K562 (cell line): Measurements from ENCODE around the gene RNU2-1.
"Not testable (repeated sequence)": the region's sequence is repeated elsewhere in the genome, so short reads cannot be mapped to it uniquely, and the experiment has no call there.

Experiments
- EZH2 ChIP-seq: IDR thresholded peaks from 2 replicates; pipeline ENCODE4 v1.6.1; 2012; ENCODE audit warnings: low read depth, mild to moderate bottlenecking, inconsistent platforms, low read length, borderline replicate concordance
- FOSL1 ChIP-seq: fragments of 200-800 bp; sonication (Bioruptor generic); conservative IDR thresholded peaks from 2 replicates; pipeline ENCODE4 v1.6.1; 2016; ENCODE audit warnings: missing genetic modification characterization, missing compliant biosample characterization
- HMG20B ChIP-seq: fragments of 250-450 bp; sonication (Bioruptor Pico); IDR thresholded peaks from 2 replicates; pipeline ENCODE4 v1.5.0; 2021; ENCODE audit warnings: mild to moderate bottlenecking
- IRF2 ChIP-seq: sonication (generic); formaldehyde crosslinking; IDR thresholded peaks from 2 replicates; pipeline ENCODE4 v1.8.1; 2022; ENCODE audit warnings: mild to moderate bottlenecking, missing genetic modification reagents
- NCOA1 ChIP-seq: fragments of 450-650 bp; IDR thresholded peaks from 2 replicates; pipeline ENCODE4 v1.6.1; 2016; ENCODE audit warnings: low read depth
- RAD51 ChIP-seq: fragments of 450-650 bp; IDR thresholded peaks from 2 replicates; pipeline ENCODE4 v1.7.1; 2016; ENCODE audit warnings: low read depth, mild to moderate bottlenecking, borderline replicate concordance
- TRIM24 ChIP-seq, 2 experiments: fragments of 450-650 bp; IDR thresholded peaks; 2 replicates each; pipeline ENCODE4 v1.6.1; 2016
- ZNF146 ChIP-seq: IDR thresholded peaks from one replicate; pipeline ENCODE4 v1.6.1; 2018; ENCODE audit warnings: missing compliant biosample characterization; ENCODE audit not compliant: unreplicated experiment
- TF ChIP-seq, protein P1 (sequence below): fragments of 450-650 bp; IDR thresholded peaks from 2 replicates; pipeline ENCODE4 v1.6.1; 2017; ENCODE audit warnings: antibody characterized with exemption
- TF ChIP-seq, protein P2 (sequence below), 3 experiments: IDR thresholded peaks in 2 of 3; conservative IDR thresholded peaks in 1 of 3; 2 replicates each; pipeline ENCODE4 v1.5.1; 2011 to 2012; ENCODE audit warnings: low read length in 3 of 3, mild to moderate bottlenecking in 3 of 3, control low read depth in 2 of 3, improper control_type of control experiment in 1 of 3, inconsistent platforms in 1 of 3, low read depth in 1 of 3, mixed read lengths in 1 of 3, moderate library complexity in 1 of 3; ENCODE audit not compliant: insufficient read depth in 2 of 3
- TF ChIP-seq, protein P3 (sequence below): sonication (generic); formaldehyde crosslinking; IDR thresholded peaks from 2 replicates; pipeline ENCODE4 v1.8.1; 2022; ENCODE audit warnings: missing genetic modification reagents
- TF ChIP-seq, protein P4 (sequence below): fragments of 250-450 bp; sonication (Bioruptor Pico); IDR thresholded peaks from 2 replicates; pipeline ENCODE4 v1.8.0; 2022; ENCODE audit warnings: moderate library complexity, mild to moderate bottlenecking, inconsistent platforms

DNA sequence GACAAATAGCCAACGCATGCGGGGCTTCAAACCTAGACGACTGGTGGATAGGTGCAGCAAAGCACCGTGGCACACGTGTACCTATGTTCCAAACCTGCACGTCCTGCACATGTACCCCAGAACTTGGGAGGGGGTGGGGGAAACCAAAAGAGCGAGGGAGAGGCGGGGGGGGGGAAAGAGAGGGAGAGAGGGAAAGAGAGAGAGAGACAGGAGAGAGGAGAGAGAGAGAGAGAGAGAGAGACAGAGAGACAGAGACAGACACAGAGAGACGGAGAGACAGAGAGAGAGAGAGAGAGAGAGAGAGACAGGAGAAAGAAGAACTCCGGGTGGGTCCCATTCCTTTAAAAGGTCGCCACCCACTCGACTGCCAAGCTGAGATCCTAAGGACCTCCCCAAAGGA, 38.7 kb upstream of the RNU2-1 start:
- TF ChIP-seq, protein P1, sequence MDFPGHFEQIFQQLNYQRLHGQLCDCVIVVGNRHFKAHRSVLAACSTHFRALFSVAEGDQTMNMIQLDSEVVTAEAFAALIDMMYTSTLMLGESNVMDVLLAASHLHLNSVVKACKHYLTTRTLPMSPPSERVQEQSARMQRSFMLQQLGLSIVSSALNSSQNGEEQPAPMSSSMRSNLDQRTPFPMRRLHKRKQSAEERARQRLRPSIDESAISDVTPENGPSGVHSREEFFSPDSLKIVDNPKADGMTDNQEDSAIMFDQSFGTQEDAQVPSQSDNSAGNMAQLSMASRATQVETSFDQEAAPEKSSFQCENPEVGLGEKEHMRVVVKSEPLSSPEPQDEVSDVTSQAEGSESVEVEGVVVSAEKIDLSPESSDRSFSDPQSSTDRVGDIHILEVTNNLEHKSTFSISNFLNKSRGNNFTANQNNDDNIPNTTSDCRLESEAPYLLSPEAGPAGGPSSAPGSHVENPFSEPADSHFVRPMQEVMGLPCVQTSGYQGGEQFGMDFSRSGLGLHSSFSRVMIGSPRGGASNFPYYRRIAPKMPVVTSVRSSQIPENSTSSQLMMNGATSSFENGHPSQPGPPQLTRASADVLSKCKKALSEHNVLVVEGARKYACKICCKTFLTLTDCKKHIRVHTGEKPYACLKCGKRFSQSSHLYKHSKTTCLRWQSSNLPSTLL, result not testable (repeated sequence)
- TF ChIP-seq, protein P2, sequence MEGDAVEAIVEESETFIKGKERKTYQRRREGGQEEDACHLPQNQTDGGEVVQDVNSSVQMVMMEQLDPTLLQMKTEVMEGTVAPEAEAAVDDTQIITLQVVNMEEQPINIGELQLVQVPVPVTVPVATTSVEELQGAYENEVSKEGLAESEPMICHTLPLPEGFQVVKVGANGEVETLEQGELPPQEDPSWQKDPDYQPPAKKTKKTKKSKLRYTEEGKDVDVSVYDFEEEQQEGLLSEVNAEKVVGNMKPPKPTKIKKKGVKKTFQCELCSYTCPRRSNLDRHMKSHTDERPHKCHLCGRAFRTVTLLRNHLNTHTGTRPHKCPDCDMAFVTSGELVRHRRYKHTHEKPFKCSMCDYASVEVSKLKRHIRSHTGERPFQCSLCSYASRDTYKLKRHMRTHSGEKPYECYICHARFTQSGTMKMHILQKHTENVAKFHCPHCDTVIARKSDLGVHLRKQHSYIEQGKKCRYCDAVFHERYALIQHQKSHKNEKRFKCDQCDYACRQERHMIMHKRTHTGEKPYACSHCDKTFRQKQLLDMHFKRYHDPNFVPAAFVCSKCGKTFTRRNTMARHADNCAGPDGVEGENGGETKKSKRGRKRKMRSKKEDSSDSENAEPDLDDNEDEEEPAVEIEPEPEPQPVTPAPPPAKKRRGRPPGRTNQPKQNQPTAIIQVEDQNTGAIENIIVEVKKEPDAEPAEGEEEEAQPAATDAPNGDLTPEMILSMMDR (IDR thresholded peaks at IDR 0.05 in 2 of 3, conservative IDR thresholded peaks at IDR 0.05 in 1 of 3; ENCODE audit: insufficient read depth in 2 of 3, low read depth in 1 of 3, low read length in 3 of 3), result not testable (repeated sequence)
- not testable (repeated sequence) for TF ChIP-seq EZH2; RAD51; ZNF146 (CRISPR knock-in tag); IRF2 (CRISPR knock-in tag); FOSL1; HMG20B (CRISPR knock-in tag); NCOA1; TRIM24 (IDR thresholded peaks at IDR 0.05)
- TF ChIP-seq, protein P3, sequence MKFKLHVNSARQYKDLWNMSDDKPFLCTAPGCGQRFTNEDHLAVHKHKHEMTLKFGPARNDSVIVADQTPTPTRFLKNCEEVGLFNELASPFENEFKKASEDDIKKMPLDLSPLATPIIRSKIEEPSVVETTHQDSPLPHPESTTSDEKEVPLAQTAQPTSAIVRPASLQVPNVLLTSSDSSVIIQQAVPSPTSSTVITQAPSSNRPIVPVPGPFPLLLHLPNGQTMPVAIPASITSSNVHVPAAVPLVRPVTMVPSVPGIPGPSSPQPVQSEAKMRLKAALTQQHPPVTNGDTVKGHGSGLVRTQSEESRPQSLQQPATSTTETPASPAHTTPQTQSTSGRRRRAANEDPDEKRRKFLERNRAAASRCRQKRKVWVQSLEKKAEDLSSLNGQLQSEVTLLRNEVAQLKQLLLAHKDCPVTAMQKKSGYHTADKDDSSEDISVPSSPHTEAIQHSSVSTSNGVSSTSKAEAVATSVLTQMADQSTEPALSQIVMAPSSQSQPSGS, result not testable (repeated sequence)
- TF ChIP-seq, protein P4, sequence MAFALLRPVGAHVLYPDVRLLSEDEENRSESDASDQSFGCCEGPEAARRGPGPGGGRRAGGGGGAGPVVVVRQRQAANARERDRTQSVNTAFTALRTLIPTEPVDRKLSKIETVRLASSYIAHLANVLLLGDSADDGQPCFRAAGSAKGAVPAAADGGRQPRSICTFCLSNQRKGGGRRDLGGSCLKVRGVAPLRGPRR (CRISPR knock-in tag), result not testable (repeated sequence)
